Measurements from ENCODE around the gene CLCN4. TPM values are rescaled to one million over a fixed set of nuclear protein-coding genes. Genes with fewer than 3 reads are reported as not detected.

The CLCN4 gene
- total and polyA plus RNA-seq, 8 donors, result 4.4 to 11.8 (median 5.9) TPM

- intact Hi-C loops (cut with DNase I), result no loop called here
- H3K9me3 ChIP-seq, result no peaks in the 10 kb centered on the region
- no peak overlapping the region for H3K4me3 ChIP-seq
- no peak overlapping the region for H3K27ac ChIP-seq
- H3K4me1 ChIP-seq, result peaks cover 0 to 5% of the 10 kb centered on the region in 2 donors
- DNase-seq (no peak), ATAC-seq (no peak)
- H3K36me3 ChIP-seq, result no peaks in the 10 kb centered on the region
- no peak for TF ChIP-seq CTCF (IDR thresholded peaks at IDR 0.05)
- no peaks in the 10 kb centered on the region for H3K27me3 ChIP-seq
Observed at GRCh38 chrX:10177004-10177396, 20.2 kb downstream of the CLCN4 start.

- intact Hi-C loops (cut with DNase I), result no loop called here
- Histone ChIP-seq H3K36me3 (no peaks in the 10 kb centered on the region), H3K9me3 (no peaks in the 10 kb centered on the region), H3K4me3 (no peak overlapping the region), H3K4me1 (peaks cover 0 to 5% of the 10 kb centered on the region in 2 donors), H3K27me3 (no peaks in the 10 kb centered on the region), H3K27ac (no peak overlapping the region)
- TF ChIP-seq CTCF (IDR thresholded peaks at IDR 0.05), result no peak
- ATAC-seq, result no peak
- peak in 2 of 4 donors; percentile 39 to 65 for DNase-seq
Observed at GRCh38 chrX:10177601-10178000, 20.8 kb downstream of the CLCN4 start.

GRCh38 chrX:10178866-10179463, 22.2 kb downstream of the CLCN4 start:
- no peaks in the 10 kb centered on the region for H3K27me3 ChIP-seq
- intact Hi-C loops (cut with DNase I), result no loop called here
- H3K4me1 ChIP-seq, result peaks cover 0 to 5% of the 10 kb centered on the region in 2 donors
- H3K9me3 ChIP-seq, result no peaks in the 10 kb centered on the region
- no peak overlapping the region for H3K27ac ChIP-seq
- H3K36me3 ChIP-seq, result no peaks in the 10 kb centered on the region
- no peak for ATAC-seq
- DNase-seq, result no peak
- no peak overlapping the region for H3K4me3 ChIP-seq
- TF ChIP-seq CTCF (IDR thresholded peaks at IDR 0.05), result no peak

GRCh38 chrX:10183760-10184159, 27.0 kb downstream of the CLCN4 start:
- no peak for ATAC-seq
- Histone ChIP-seq H3K4me3 (no peak overlapping the region), H3K27me3 (no peaks in the 10 kb centered on the region), H3K4me1 (no peaks in the 10 kb centered on the region), H3K36me3 (no peaks in the 10 kb centered on the region), H3K9me3 (no peaks in the 10 kb centered on the region), H3K27ac (no peak overlapping the region)
- no peak for TF ChIP-seq CTCF (IDR thresholded peaks at IDR 0.05)
- no peak for DNase-seq
- intact Hi-C loops (cut with DNase I), result loop anchor here in 1 of 2 donors (10.0 kb wide), 1 partner anchor 451 kb away; no protein-coding TSS in a partner anchor

- DNase-seq (no peak), ATAC-seq (no peak)
- H3K27ac ChIP-seq, result no peak overlapping the region
- intact Hi-C loops (cut with DNase I), result loop anchor here in 1 of 2 donors (10.0 kb wide), 1 partner anchor 450 kb away; no protein-coding TSS in a partner anchor
- H3K9me3 ChIP-seq, result no peaks in the 10 kb centered on the region
- no peaks in the 10 kb centered on the region for H3K4me1 ChIP-seq
- H3K36me3 ChIP-seq, result no peaks in the 10 kb centered on the region
- H3K27me3 ChIP-seq, result no peaks in the 10 kb centered on the region
- no peak overlapping the region for H3K4me3 ChIP-seq
- TF ChIP-seq CTCF (IDR thresholded peaks at IDR 0.05), result no peak
Observed at GRCh38 chrX:10184411-10184810, 27.6 kb downstream of the CLCN4 start.

Measured in left lung (tissue), 10 donors.